Measurements from ENCODE around the gene GLRA3.
"Not testable (repeated sequence)": the region's sequence is repeated elsewhere in the genome, so short reads cannot be mapped to it uniquely, and the experiment has no call there.

The GLRA3 gene

DNA sequence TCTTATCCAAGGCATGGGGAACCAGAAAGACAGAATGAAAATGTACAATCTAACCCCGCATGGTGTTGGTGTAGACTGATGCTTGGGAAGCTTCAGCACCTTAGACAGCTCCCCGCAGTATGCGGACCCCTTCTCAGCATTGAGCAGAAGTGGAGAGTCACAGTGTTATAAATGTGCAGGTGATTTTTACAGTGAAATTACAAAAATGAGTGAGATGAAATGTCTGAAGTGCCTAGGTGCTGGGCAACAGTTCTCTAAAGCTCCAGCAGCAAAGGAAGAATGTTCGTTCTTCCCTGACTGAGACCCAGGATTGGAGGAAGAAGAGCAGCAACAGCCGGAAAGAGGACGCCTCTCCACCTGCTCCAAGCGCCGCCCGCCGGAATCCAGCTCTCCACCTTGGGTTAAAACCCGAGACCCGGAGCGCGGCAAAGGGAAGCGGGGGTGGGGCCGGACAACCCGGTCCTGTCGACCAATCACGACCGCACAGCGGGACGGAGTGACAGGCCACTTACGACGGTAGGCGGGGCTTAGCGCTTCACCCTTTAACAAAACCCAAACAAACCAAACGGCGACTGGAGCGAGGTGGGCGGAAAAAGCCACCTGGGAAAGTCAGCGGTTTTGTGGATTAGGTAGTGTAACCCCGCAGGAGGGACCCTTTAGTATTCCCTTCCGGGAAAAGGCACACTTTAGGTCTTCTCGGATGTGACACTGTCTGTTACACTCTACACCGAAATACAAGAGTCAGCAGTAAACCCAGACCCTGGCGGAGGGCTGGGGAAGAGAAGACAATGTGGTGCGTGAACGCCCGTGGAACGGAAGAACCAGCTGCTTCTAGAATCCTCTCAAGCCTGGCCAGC lies at the start of gene GLRA3:
Gene GLRA3 (minus strand): TSS at position 403 of the 857 bp plus-strand sequence. CDS start 436 bp downstream, outside the sequence.
- peak within 1 kb of the TSS; percentile 6 for H3K9ac ChIP-seq (ENCODE audit: insufficient read length, low read depth)
- DNase-seq (ENCODE audit: low read depth, low spot score) = peak; percentile 88
- no peak for TF ChIP-seq YY1 (IDR thresholded peaks at IDR 0.05; ENCODE audit: insufficient read depth, insufficient read length)
- TF ChIP-seq SUZ12 (IDR thresholded peaks at IDR 0.05; ENCODE audit: extremely low read depth, insufficient read depth, insufficient read length) = no peak
- TF ChIP-seq ZNF274 (IDR thresholded peaks at IDR 0.05; ENCODE audit: low read depth, low read length) = no peak

GRCh38 chr4:174874898-174875297 lies 45.9 kb upstream of the GLRA3 start:
- Histone ChIP-seq H3K9ac (ENCODE audit: insufficient read length, low read depth) (no peak overlapping the region), H3K36me3 (ENCODE audit: insufficient read depth, insufficient read length, low read length) (no peaks in the 10 kb centered on the region), H3K4me1 (ENCODE audit: insufficient read depth, insufficient read length) (no peaks in the 10 kb centered on the region), H3K27me3 (ENCODE audit: insufficient read depth, insufficient read length) (no peaks in the 10 kb centered on the region), H3K4me3 (ENCODE audit: insufficient read length, low read depth) (no peak overlapping the region), H3K9me3 (ENCODE audit: insufficient read depth, low read length) (no peaks in the 10 kb centered on the region)
- TF ChIP-seq YY1 (IDR thresholded peaks at IDR 0.05; ENCODE audit: insufficient read depth, insufficient read length) = no peak
- TF ChIP-seq SUZ12 (IDR thresholded peaks at IDR 0.05; ENCODE audit: extremely low read depth, insufficient read depth, insufficient read length) = no peak
- no peak for TF ChIP-seq ZNF274 (IDR thresholded peaks at IDR 0.05; ENCODE audit: low read depth, low read length)
- DNase-seq (ENCODE audit: low read depth, low spot score) = no peak

More for the DNA sequence above, at the start of gene GLRA3:
- H3K36me3 ChIP-seq (ENCODE audit: insufficient read depth, insufficient read length, low read length) = no peaks in the 10 kb centered on the region
- no peaks in the 10 kb centered on the region for H3K27me3 ChIP-seq (ENCODE audit: insufficient read depth, insufficient read length)
- no peaks in the 10 kb centered on the region for H3K9me3 ChIP-seq (ENCODE audit: insufficient read depth, low read length)
- peak within 1 kb of the TSS; percentile 45 for H3K4me3 ChIP-seq (ENCODE audit: insufficient read length, low read depth)
- H3K4me1 ChIP-seq (ENCODE audit: insufficient read depth, insufficient read length) = no peaks in the 10 kb centered on the region

GRCh38 chr4:174873931-174874330 lies 44.9 kb upstream of the GLRA3 start:
- TF ChIP-seq YY1 (IDR thresholded peaks at IDR 0.05; ENCODE audit: insufficient read depth, insufficient read length) (no peak), SUZ12 (IDR thresholded peaks at IDR 0.05; ENCODE audit: extremely low read depth, insufficient read depth, insufficient read length) (no peak)
- Histone ChIP-seq H3K27me3 (ENCODE audit: insufficient read depth, insufficient read length) (no peaks in the 10 kb centered on the region), H3K4me3 (ENCODE audit: insufficient read length, low read depth) (no peak overlapping the region), H3K4me1 (ENCODE audit: insufficient read depth, insufficient read length) (no peaks in the 10 kb centered on the region), H3K9me3 (ENCODE audit: insufficient read depth, low read length) (no peaks in the 10 kb centered on the region), H3K36me3 (ENCODE audit: insufficient read depth, insufficient read length, low read length) (no peaks in the 10 kb centered on the region), H3K9ac (ENCODE audit: insufficient read length, low read depth) (no peak overlapping the region)
- DNase-seq (ENCODE audit: low read depth, low spot score) = peak; percentile 27

DNA sequence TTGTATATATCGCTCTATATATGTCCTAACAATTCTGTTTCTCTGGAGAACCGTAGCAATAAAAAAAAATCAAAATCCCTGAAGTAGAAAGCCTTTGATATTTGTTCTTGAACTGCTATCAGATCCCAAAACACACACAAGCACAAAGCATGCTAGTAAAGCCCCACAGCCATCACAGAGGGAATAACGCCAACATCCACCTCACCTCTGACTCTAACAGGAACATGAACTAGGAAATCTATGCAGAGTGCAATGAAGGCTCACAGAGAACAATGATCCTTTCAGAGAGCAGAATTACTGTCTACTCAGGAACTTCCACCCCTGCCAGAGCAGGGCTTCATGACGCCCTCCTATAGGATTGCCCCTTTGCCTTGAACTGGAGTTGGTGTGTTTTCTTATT lies 44.1 kb upstream of the GLRA3 start:
- not testable (repeated sequence) for H3K36me3 ChIP-seq (ENCODE audit: insufficient read depth, insufficient read length, low read length); H3K9me3 ChIP-seq (ENCODE audit: insufficient read depth, low read length); H3K4me1 ChIP-seq (ENCODE audit: insufficient read depth, insufficient read length); H3K4me3 ChIP-seq (ENCODE audit: insufficient read length, low read depth); DNase-seq (ENCODE audit: low read depth, low spot score); H3K9ac ChIP-seq (ENCODE audit: insufficient read length, low read depth); H3K27me3 ChIP-seq (ENCODE audit: insufficient read depth, insufficient read length)

GRCh38 chr4:174871407-174871806 lies 42.4 kb upstream of the GLRA3 start:
- no peaks in the 10 kb centered on the region for H3K9me3 ChIP-seq (ENCODE audit: insufficient read depth, low read length)
- no peak for DNase-seq (ENCODE audit: low read depth, low spot score)
- no peaks in the 10 kb centered on the region for H3K4me1 ChIP-seq (ENCODE audit: insufficient read depth, insufficient read length)
- H3K36me3 ChIP-seq (ENCODE audit: insufficient read depth, insufficient read length, low read length) = no peaks in the 10 kb centered on the region
- TF ChIP-seq ZNF274 (IDR thresholded peaks at IDR 0.05; ENCODE audit: low read depth, low read length) (no peak), YY1 (IDR thresholded peaks at IDR 0.05; ENCODE audit: insufficient read depth, insufficient read length) (no peak), SUZ12 (IDR thresholded peaks at IDR 0.05; ENCODE audit: extremely low read depth, insufficient read depth, insufficient read length) (no peak)
- no peak overlapping the region for H3K4me3 ChIP-seq (ENCODE audit: insufficient read length, low read depth)
- H3K27me3 ChIP-seq (ENCODE audit: insufficient read depth, insufficient read length) = no peaks in the 10 kb centered on the region
- no peak overlapping the region for H3K9ac ChIP-seq (ENCODE audit: insufficient read length, low read depth)

DNA sequence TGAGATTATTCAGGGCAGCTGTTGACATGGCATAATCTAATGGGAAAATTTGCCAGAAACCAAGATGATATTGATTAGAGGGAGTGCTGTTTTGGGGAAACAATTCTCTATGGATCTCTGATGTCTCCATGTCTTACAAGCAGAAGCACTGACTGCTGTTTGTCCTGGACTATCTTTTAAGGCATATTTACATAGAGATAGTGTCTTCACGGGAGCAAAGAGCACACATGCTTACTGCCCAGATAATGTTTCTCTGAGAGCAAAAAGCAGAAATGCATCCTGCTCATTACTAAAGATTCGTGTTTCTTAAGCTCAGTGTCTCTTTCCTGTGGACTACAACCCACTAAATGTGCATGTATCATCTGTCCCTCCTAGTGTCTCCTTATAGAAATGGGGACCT lies 41.3 kb upstream of the GLRA3 start:
- Histone ChIP-seq H3K27me3 (ENCODE audit: insufficient read depth, insufficient read length) (no peaks in the 10 kb centered on the region), H3K9ac (ENCODE audit: insufficient read length, low read depth) (no peak overlapping the region)
- TF ChIP-seq SUZ12 (IDR thresholded peaks at IDR 0.05; ENCODE audit: extremely low read depth, insufficient read depth, insufficient read length) (no peak), ZNF274 (IDR thresholded peaks at IDR 0.05; ENCODE audit: low read depth, low read length) (no peak)

DNA sequence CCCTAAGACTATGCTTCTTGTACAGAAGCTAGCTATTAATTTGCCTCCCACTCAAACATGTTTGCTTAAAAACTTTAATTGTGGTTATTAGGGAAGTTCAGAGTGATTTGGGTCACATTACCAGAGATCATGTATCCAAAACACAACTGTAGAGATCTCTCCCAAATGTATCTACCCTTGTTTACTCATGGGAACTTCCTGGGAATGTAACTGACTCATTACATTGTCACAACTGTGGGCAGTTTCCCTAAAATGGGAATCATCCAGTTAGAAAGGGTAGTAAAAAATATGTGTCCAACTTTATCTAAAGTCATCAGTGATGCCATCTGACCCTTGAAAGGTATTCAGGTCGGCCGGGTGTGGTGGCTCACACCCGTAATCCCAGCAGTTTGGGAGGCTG lies 40.3 kb upstream of the GLRA3 start:
- H3K4me1 ChIP-seq (ENCODE audit: insufficient read depth, insufficient read length) = no peaks in the 10 kb centered on the region
- H3K27me3 ChIP-seq (ENCODE audit: insufficient read depth, insufficient read length) = no peaks in the 10 kb centered on the region
- H3K36me3 ChIP-seq (ENCODE audit: insufficient read depth, insufficient read length, low read length) = no peaks in the 10 kb centered on the region
- DNase-seq (ENCODE audit: low read depth, low spot score) = no peak
- no peak overlapping the region for H3K4me3 ChIP-seq (ENCODE audit: insufficient read length, low read depth)
- no peaks in the 10 kb centered on the region for H3K9me3 ChIP-seq (ENCODE audit: insufficient read depth, low read length)
- TF ChIP-seq SUZ12 (IDR thresholded peaks at IDR 0.05; ENCODE audit: extremely low read depth, insufficient read depth, insufficient read length) (no peak), ZNF274 (IDR thresholded peaks at IDR 0.05; ENCODE audit: low read depth, low read length) (no peak), YY1 (IDR thresholded peaks at IDR 0.05; ENCODE audit: insufficient read depth, insufficient read length) (no peak)
- H3K9ac ChIP-seq (ENCODE audit: insufficient read length, low read depth) = no peak overlapping the region

More for the DNA sequence above, 41.3 kb upstream of the GLRA3 start:
- Histone ChIP-seq H3K36me3 (ENCODE audit: insufficient read depth, insufficient read length, low read length) (no peaks in the 10 kb centered on the region), H3K4me1 (ENCODE audit: insufficient read depth, insufficient read length) (no peaks in the 10 kb centered on the region), H3K9me3 (ENCODE audit: insufficient read depth, low read length) (no peaks in the 10 kb centered on the region), H3K4me3 (ENCODE audit: insufficient read length, low read depth) (no peak overlapping the region)
- DNase-seq (ENCODE audit: low read depth, low spot score) = no peak

Data from NT2/D1 (cell line).